Renal cortical epithelial cell (primary cell): ENCODE measurements around the gene TTYH1. TPM values are rescaled to one million over a fixed set of nuclear protein-coding genes. Genes with fewer than 3 reads are reported as not detected.
"Not testable (repeated sequence)": the region's sequence is repeated elsewhere in the genome, so short reads cannot be mapped to it uniquely, and the experiment has no call there.

ENCODE experiments used
- DNase-seq: peaks from one replicate; pipeline ENCODE4 v3.0.0-alpha.2; 2011; ENCODE audit warnings: low read depth
- total RNA-seq: library from RNA; depleted of rRNA; stranded (reverse); fragments of >200 nt; gene quantifications from 2 replicates; pipeline ENCODE4 v1.2.3, GENCODE V29; 2014

TTYH1 gene
- not detected in 2 replicates for total RNA-seq

- no peak for DNase-seq
These were observed at the start of gene TTYH1 for GRCh38 chr19:54415208-54415900. Gene TTYH1 (plus strand): TSS chr19:54415464. CDS start chr19:54415553, 89 bp downstream.

GRCh38 chr19:54365798-54366197 lies 49.5 kb upstream of the TTYH1 start:
- not testable (repeated sequence) for DNase-seq

- DNase-seq = no peak
These were observed 48.5 kb upstream of the TTYH1 start for GRCh38 chr19:54366811-54367210.

- no peak for DNase-seq
These were observed 46.1 kb upstream of the TTYH1 start for GRCh38 chr19:54369082-54369687.

- DNase-seq = not testable (repeated sequence)
These were observed 45.4 kb upstream of the TTYH1 start for GRCh38 chr19:54369688-54370433.

- DNase-seq = not testable (repeated sequence)
These were observed 44.8 kb upstream of the TTYH1 start for GRCh38 chr19:54370434-54370796.

DNA sequence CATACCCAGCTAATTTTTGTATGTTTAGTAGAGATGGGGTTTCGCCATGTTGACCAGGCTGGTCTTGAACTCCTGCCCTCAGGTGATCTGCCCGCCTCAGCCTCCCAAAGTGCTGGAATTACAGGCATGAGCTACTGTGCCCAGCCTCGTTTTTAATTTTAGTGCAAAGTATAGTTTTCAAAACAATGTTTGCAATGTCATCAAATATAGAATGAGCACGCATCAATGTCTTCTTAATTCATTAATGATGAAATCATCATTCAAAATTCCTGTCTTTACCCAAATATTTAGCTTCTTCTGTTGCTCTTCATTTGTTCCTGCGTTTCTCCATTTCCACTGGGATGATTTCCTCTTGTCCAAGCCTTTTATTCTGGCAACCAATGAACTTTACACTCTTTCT lies 43.8 kb upstream of the TTYH1 start:
- not testable (repeated sequence) for DNase-seq

- DNase-seq = no peak
These were observed 41.3 kb upstream of the TTYH1 start for GRCh38 chr19:54373781-54374631.

DNA sequence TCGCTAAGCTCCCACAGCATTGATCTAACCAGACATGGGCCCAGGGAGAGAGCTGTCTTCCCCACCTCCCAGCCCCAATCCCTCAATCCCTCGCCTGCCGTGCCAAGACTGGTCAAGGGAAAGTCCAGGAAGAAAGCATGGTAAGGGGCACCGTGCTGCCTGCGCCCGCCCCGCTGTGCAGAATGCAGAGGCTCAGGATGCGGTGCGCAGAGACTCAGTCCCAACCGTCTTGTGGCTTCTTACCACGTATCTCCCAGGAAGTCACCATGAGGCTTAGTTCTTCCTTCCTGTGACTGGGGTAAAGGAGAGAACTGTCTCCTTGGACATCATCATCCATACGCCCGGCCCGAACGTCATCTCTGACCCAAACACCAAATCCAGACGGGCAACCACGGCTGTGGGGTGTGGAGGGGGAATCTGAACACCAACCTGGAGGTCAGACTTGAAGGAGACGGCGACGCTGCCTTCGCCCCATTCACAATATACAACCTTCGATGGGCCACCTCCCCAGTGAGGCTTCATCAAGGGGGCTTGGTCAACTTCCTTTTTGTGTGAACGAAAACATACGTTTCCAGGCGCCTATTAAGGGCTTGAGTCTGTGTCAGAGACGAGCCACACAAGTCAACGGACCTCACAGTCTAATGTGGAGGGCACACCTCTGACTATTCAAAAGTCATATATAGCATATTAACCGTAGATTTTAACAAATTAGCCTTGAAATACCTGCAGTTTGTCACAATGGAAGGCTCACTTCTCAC lies 39.9 kb upstream of the TTYH1 start:
- DNase-seq = not testable (repeated sequence)

GRCh38 chr19:54376610-54377285 lies 38.5 kb upstream of the TTYH1 start:
- DNase-seq = no peak

DNA sequence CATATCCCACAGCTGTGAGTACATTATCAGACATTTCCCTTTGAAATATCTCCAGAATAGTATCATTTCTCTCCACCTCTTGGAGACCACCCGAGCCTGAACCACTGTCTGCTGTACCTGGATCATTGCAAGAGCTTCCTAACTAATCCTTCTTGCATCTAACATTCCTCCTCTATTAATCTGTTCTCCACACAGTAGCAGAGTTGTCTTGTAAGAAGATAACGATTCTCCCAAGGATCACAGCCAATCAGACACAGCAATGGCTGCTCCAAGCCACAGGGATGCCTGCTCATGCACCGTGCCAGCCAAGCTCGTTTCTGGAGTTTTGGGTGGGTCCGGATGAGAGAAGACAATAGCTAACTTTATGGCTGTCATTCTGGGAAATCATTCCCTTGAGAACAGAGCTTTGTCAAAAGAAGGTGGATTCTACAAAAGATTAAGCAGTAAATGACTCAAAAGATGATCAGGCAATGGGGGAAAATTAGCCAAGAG lies 36.0 kb upstream of the TTYH1 start:
- DNase-seq = no peak

DNA sequence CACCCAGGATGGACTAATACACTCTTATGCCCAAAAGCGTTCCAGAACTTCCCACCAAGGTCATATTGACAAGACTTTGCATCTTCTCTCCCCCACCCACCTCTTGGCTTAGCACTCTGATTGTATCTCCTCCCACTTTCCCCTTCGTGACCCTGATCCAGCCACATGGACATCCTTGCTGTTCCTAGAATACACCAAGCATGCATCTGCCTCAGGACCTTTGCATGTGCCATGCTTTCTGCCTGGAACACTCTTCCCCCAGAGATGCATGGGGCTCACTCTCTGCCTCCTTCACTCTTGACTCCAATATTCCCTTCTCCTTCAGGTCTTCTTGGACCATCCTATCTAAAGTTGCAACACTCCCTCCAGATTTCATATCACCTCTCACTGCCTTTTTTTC lies 34.4 kb upstream of the TTYH1 start:
- DNase-seq = no peak

DNA sequence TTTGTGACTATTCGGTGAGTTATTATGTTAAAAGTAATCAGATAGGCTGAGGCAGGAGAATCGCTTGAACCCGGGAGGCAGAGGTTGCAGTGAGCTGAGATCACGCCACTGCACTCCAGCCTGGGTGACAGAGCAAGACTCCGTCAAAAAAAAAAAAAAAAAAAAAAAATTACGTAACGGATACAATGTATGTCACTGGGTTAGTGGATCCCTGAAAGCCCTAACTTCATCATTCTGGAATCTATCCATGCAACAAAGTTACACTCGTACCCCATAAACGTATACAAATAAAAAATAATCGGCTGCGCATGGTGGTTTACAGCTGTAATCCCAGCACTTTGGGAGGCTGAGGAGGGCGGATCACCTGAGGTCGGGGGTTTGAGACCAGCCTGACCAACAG lies 33.2 kb upstream of the TTYH1 start:
- not testable (repeated sequence) for DNase-seq

- DNase-seq = no peak
These were observed 31.9 kb upstream of the TTYH1 start for GRCh38 chr19:54383330-54383729.

GRCh38 chr19:54387991-54388801 lies 27.1 kb upstream of the TTYH1 start:
- DNase-seq = no peak

GRCh38 chr19:54388802-54389139 lies 26.5 kb upstream of the TTYH1 start:
- DNase-seq = no peak

GRCh38 chr19:54389553-54389952 lies 25.7 kb upstream of the TTYH1 start:
- no peak for DNase-seq

DNA sequence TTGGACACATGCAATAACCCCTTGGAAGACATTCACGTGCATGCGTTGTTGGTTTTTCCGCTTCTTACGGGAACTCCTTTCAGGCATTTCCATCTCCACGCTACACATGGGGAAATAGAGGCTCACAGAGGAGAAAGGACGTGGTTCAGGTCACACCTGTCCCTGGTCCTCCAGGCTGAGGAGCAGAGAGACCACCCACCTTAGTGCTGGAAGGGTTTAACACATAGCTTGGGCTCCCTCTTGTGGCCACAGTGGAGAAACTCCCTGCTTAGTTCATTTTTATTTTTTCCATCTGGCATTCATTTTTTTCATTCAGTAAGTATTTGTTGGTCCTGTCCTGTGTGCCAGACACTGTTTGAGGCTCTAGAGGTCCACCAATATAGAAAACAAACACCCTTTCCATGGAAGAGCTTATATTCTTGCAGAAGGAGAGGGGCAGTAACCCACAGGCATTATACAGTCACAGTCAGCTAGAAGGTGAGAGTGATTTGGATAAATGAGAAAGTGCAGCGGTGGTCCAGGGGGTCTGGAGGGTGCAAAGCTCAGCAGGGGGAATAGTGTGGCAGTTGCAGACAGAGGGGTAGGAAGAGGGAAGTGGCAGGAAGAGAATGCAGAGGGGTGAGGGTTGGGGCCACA lies 24.2 kb upstream of the TTYH1 start:
- peak; percentile 58 for DNase-seq

- DNase-seq = no peak
These were observed 23.6 kb upstream of the TTYH1 start for GRCh38 chr19:54391589-54392061.
